ENCODE measurements around the gene WDR13. TPM values are rescaled to one million over a fixed set of nuclear protein-coding genes. Genes with fewer than 3 reads are reported as not detected.

Gene WDR13
- total and polyA plus RNA-seq, 4 donors = 25.4 to 73.7 (median 38.5) TPM

DNA sequence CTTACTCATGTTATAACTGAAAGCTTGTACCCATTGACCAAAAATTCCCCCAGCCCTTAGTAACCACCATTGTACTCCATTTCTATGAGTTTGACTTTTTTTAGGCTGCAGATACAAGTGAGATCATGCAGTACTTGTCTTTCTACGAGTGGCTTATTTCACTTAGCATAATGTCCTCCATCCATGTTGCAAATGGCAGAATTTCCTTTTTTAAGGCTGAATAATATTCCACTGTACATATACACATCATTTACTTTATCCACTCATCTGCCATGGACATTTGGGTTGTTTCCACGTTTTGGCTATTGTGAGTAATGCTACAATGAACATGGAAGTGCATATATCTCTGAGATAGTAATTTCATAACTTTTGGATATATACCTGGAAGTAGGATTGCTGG, 12.6 kb upstream of the WDR13 start:
- H3K9ac ChIP-seq (ENCODE audit: low read depth in 1 of 2, low read length in 2 of 2) = no peak overlapping the region
- H3K4me3 ChIP-seq (ENCODE audit: low read depth in 1 of 3, low read length in 3 of 3) = no peak overlapping the region
- no peaks in the 10 kb centered on the region for H3K36me3 ChIP-seq (ENCODE audit: control insufficient read depth in 4 of 4, insufficient read depth in 3 of 4, low read depth in 1 of 4, low read length in 3 of 4)
- H3K4me1 ChIP-seq (ENCODE audit: control insufficient read depth in 4 of 4, insufficient read depth in 4 of 4, low read length in 3 of 4) = no peaks in the 10 kb centered on the region
- no peaks in the 10 kb centered on the region for H3K9me3 ChIP-seq (ENCODE audit: control insufficient read depth in 4 of 4, low read length in 3 of 4)
- TF ChIP-seq JUND (IDR thresholded peaks at IDR 0.05) (no peak), FOXA1 (IDR thresholded peaks at IDR 0.05) (no peak), RAD21 (IDR thresholded peaks at IDR 0.05) (no peak), SP1 (IDR thresholded peaks at IDR 0.05) (no peak), GABPA (IDR thresholded peaks at IDR 0.05 in 1 of 2, conservative IDR thresholded peaks at IDR 0.05 in 1 of 2) (no peak), TAF1 (conservative IDR thresholded peaks at IDR 0.05) (no peak), YY1 (IDR thresholded peaks at IDR 0.05) (no peak), EGR1 (IDR thresholded peaks at IDR 0.05; ENCODE audit: low read depth in 2 of 2) (no peak), RXRA (IDR thresholded peaks at IDR 0.05) (no peak), HNF4A (conservative IDR thresholded peaks at IDR 0.05) (no peak), FOXA2 (IDR thresholded peaks at IDR 0.05) (no peak), HNF4G (IDR thresholded peaks at IDR 0.05) (no peak), NR2F2 (IDR thresholded peaks at IDR 0.05) (no peak)
- TF ChIP-seq, protein P1, sequence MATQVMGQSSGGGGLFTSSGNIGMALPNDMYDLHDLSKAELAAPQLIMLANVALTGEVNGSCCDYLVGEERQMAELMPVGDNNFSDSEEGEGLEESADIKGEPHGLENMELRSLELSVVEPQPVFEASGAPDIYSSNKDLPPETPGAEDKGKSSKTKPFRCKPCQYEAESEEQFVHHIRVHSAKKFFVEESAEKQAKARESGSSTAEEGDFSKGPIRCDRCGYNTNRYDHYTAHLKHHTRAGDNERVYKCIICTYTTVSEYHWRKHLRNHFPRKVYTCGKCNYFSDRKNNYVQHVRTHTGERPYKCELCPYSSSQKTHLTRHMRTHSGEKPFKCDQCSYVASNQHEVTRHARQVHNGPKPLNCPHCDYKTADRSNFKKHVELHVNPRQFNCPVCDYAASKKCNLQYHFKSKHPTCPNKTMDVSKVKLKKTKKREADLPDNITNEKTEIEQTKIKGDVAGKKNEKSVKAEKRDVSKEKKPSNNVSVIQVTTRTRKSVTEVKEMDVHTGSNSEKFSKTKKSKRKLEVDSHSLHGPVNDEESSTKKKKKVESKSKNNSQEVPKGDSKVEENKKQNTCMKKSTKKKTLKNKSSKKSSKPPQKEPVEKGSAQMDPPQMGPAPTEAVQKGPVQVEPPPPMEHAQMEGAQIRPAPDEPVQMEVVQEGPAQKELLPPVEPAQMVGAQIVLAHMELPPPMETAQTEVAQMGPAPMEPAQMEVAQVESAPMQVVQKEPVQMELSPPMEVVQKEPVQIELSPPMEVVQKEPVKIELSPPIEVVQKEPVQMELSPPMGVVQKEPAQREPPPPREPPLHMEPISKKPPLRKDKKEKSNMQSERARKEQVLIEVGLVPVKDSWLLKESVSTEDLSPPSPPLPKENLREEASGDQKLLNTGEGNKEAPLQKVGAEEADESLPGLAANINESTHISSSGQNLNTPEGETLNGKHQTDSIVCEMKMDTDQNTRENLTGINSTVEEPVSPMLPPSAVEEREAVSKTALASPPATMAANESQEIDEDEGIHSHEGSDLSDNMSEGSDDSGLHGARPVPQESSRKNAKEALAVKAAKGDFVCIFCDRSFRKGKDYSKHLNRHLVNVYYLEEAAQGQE (IDR thresholded peaks at IDR 0.05) = no peak
- TF ChIP-seq, protein P2, sequence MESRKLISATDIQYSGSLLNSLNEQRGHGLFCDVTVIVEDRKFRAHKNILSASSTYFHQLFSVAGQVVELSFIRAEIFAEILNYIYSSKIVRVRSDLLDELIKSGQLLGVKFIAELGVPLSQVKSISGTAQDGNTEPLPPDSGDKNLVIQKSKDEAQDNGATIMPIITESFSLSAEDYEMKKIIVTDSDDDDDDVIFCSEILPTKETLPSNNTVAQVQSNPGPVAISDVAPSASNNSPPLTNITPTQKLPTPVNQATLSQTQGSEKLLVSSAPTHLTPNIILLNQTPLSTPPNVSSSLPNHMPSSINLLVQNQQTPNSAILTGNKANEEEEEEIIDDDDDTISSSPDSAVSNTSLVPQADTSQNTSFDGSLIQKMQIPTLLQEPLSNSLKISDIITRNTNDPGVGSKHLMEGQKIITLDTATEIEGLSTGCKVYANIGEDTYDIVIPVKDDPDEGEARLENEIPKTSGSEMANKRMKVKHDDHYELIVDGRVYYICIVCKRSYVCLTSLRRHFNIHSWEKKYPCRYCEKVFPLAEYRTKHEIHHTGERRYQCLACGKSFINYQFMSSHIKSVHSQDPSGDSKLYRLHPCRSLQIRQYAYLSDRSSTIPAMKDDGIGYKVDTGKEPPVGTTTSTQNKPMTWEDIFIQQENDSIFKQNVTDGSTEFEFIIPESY (IDR thresholded peaks at IDR 0.05) = no peak
- TF ChIP-seq, protein P3, sequence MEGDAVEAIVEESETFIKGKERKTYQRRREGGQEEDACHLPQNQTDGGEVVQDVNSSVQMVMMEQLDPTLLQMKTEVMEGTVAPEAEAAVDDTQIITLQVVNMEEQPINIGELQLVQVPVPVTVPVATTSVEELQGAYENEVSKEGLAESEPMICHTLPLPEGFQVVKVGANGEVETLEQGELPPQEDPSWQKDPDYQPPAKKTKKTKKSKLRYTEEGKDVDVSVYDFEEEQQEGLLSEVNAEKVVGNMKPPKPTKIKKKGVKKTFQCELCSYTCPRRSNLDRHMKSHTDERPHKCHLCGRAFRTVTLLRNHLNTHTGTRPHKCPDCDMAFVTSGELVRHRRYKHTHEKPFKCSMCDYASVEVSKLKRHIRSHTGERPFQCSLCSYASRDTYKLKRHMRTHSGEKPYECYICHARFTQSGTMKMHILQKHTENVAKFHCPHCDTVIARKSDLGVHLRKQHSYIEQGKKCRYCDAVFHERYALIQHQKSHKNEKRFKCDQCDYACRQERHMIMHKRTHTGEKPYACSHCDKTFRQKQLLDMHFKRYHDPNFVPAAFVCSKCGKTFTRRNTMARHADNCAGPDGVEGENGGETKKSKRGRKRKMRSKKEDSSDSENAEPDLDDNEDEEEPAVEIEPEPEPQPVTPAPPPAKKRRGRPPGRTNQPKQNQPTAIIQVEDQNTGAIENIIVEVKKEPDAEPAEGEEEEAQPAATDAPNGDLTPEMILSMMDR (IDR thresholded peaks at IDR 0.05; ENCODE audit: low read depth, low read length, missing input control) = no peak
- TF ChIP-seq, protein P4, sequence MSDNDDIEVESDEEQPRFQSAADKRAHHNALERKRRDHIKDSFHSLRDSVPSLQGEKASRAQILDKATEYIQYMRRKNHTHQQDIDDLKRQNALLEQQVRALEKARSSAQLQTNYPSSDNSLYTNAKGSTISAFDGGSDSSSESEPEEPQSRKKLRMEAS (IDR thresholded peaks at IDR 0.05) = no peak
- TF ChIP-seq, protein P5, sequence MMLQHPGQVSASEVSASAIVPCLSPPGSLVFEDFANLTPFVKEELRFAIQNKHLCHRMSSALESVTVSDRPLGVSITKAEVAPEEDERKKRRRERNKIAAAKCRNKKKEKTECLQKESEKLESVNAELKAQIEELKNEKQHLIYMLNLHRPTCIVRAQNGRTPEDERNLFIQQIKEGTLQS (IDR thresholded peaks at IDR 0.05) = no peak
- 53% methylated on average over 2 of the region's 2 CpGs for WGBS
- no peak for DNase-seq (ENCODE audit: low spot score)
- H3K27me3 ChIP-seq (ENCODE audit: control insufficient read depth in 4 of 4, insufficient read depth in 4 of 4, low read length in 3 of 4) = no peaks in the 10 kb centered on the region
- no peak overlapping the region for H3K27ac ChIP-seq (ENCODE audit: low read depth in 1 of 2, low read length in 2 of 2)

Measured in liver (tissue), 9 donors.